Activated naive CD4-positive, alpha-beta T cell treated with anti-CD3 and anti-CD28 coated beads, Interleukin-2, amount 10 ng/mL, durations not matched to agents 7 days and 5 days (primary cell): ENCODE measurements around the gene FRRS1L.
A peak's percentile ranks its signal among the peaks of the same experiment; 100 is the strongest.

Experiments
- CTCF ChIA-PET: fragments of 350-600 bp; sonication (Branson Sonifier 250); formaldehyde crosslinking; loops from one replicate; lab custom pipeline; 2021; ENCODE audit warnings: antibody characterized with exemption; lab: Charles Lee
- DNase-seq: peaks from one replicate; pipeline ENCODE4 v3.0.0-alpha.2; 2020
- H3K27ac Mint-ChIP-seq: one replicate; pipeline ENCODE4 v1.8.0; 2021; ENCODE audit warnings: mild to moderate bottlenecking, moderate library complexity, mixed read lengths
- H3K27me3 Mint-ChIP-seq: one replicate; pipeline ENCODE4 v1.8.0; 2021; ENCODE audit warnings: mild to moderate bottlenecking, mixed read lengths
- H3K36me3 Mint-ChIP-seq: one replicate; pipeline ENCODE4 v1.8.0; 2021; ENCODE audit warnings: mixed read lengths
- H3K4me1 Mint-ChIP-seq: one replicate; pipeline ENCODE4 v1.8.0; 2021; ENCODE audit warnings: mixed read lengths
- H3K4me3 Mint-ChIP-seq: one replicate; pipeline ENCODE4 v1.8.0; 2021; ENCODE audit warnings: mild to moderate bottlenecking, moderate library complexity, mixed read lengths
- H3K9me3 Mint-ChIP-seq: one replicate; pipeline ENCODE4 v1.8.0; 2021; ENCODE audit warnings: mixed read lengths

The FRRS1L gene

GRCh38 chr9:109098960-109099308 lies 68.1 kb downstream of the FRRS1L start:
- Mint-ChIP-seq H3K4me1 (peaks cover 88% of the 10 kb centered on the region), H3K27me3 (no peaks in the 10 kb centered on the region), H3K36me3 (peaks cover 57% of the 10 kb centered on the region), H3K4me3 (no peak overlapping the region), H3K9me3 (peaks cover 10% of the 10 kb centered on the region), H3K27ac (peak overlapping the region; percentile 74)
- CTCF ChIA-PET: no interaction called here
- DNase-seq: no peak

- Mint-ChIP-seq H3K4me3 (no peak overlapping the region), H3K36me3 (peaks cover 57% of the 10 kb centered on the region), H3K9me3 (peaks cover 9% of the 10 kb centered on the region), H3K27me3 (no peaks in the 10 kb centered on the region), H3K4me1 (peaks cover 91% of the 10 kb centered on the region), H3K27ac (peak overlapping the region; percentile 74)
- CTCF ChIA-PET: no interaction called here
- DNase-seq: no peak
These were observed 68.7 kb downstream of the FRRS1L start for GRCh38 chr9:109098171-109098959.

- no peaks in the 10 kb centered on the region for H3K27me3 Mint-ChIP-seq
- H3K27ac Mint-ChIP-seq: peak overlapping the region; percentile 83
- H3K4me1 Mint-ChIP-seq: peaks cover 87% of the 10 kb centered on the region
- CTCF ChIA-PET: interaction anchor here (1.4 kb wide), 1 partner anchor 11 kb away, joined by 3 read pairs; no protein-coding TSS in a partner anchor
- DNase-seq: no peak
- peaks cover 58% of the 10 kb centered on the region for H3K36me3 Mint-ChIP-seq
- no peaks in the 10 kb centered on the region for H3K9me3 Mint-ChIP-seq
- H3K4me3 Mint-ChIP-seq: peak overlapping the region; percentile 3
These were observed 69.9 kb downstream of the FRRS1L start for GRCh38 chr9:109097146-109097545.

- no peaks in the 10 kb centered on the region for H3K27me3 Mint-ChIP-seq
- H3K4me1 Mint-ChIP-seq: peaks cover 74% of the 10 kb centered on the region
- no peaks in the 10 kb centered on the region for H3K9me3 Mint-ChIP-seq
- CTCF ChIA-PET: no interaction called here
- DNase-seq: no peak
- H3K27ac Mint-ChIP-seq: peak overlapping the region; percentile 1
- H3K4me3 Mint-ChIP-seq: no peak overlapping the region
- peaks cover 68% of the 10 kb centered on the region for H3K36me3 Mint-ChIP-seq
These were observed 71.7 kb downstream of the FRRS1L start for GRCh38 chr9:109095321-109095720.

- H3K9me3 Mint-ChIP-seq: no peaks in the 10 kb centered on the region
- no peaks in the 10 kb centered on the region for H3K27me3 Mint-ChIP-seq
- no peak overlapping the region for H3K4me3 Mint-ChIP-seq
- H3K27ac Mint-ChIP-seq: no peak overlapping the region
- H3K36me3 Mint-ChIP-seq: peaks cover 70% of the 10 kb centered on the region
- CTCF ChIA-PET: no interaction called here
- DNase-seq: no peak
- peaks cover 66% of the 10 kb centered on the region for H3K4me1 Mint-ChIP-seq
These were observed 72.8 kb downstream of the FRRS1L start for GRCh38 chr9:109094268-109094667.

- no peaks in the 10 kb centered on the region for H3K9me3 Mint-ChIP-seq
- CTCF ChIA-PET: no interaction called here
- no peak overlapping the region for H3K4me3 Mint-ChIP-seq
- peak overlapping the region; percentile 34 for H3K27ac Mint-ChIP-seq
- H3K4me1 Mint-ChIP-seq: peaks cover 49% of the 10 kb centered on the region
- DNase-seq: no peak
- H3K27me3 Mint-ChIP-seq: no peaks in the 10 kb centered on the region
- H3K36me3 Mint-ChIP-seq: peaks cover 71% of the 10 kb centered on the region
These were observed 74.5 kb downstream of the FRRS1L start for GRCh38 chr9:109092587-109092986.

GRCh38 chr9:109092051-109092580 lies 74.9 kb downstream of the FRRS1L start:
- no peak overlapping the region for H3K27ac Mint-ChIP-seq
- no peaks in the 10 kb centered on the region for H3K9me3 Mint-ChIP-seq
- no peak for DNase-seq
- H3K4me3 Mint-ChIP-seq: no peak overlapping the region
- H3K4me1 Mint-ChIP-seq: peaks cover 45% of the 10 kb centered on the region
- CTCF ChIA-PET: no interaction called here
- H3K27me3 Mint-ChIP-seq: no peaks in the 10 kb centered on the region
- H3K36me3 Mint-ChIP-seq: peaks cover 71% of the 10 kb centered on the region

GRCh38 chr9:109088221-109088620 lies 78.8 kb downstream of the FRRS1L start:
- Mint-ChIP-seq H3K27ac (no peak overlapping the region), H3K27me3 (no peaks in the 10 kb centered on the region), H3K4me1 (peaks cover 8% of the 10 kb centered on the region), H3K4me3 (no peak overlapping the region), H3K36me3 (peaks cover 60% of the 10 kb centered on the region), H3K9me3 (no peaks in the 10 kb centered on the region)
- CTCF ChIA-PET: interaction anchor here (1.3 kb wide), 1 partner anchor 30 kb away, joined by 3 read pairs; no protein-coding TSS in a partner anchor
- DNase-seq: no peak

- Mint-ChIP-seq H3K27me3 (no peaks in the 10 kb centered on the region), H3K4me3 (no peak overlapping the region), H3K4me1 (peaks cover 3% of the 10 kb centered on the region), H3K36me3 (peaks cover 59% of the 10 kb centered on the region), H3K9me3 (no peaks in the 10 kb centered on the region), H3K27ac (no peak overlapping the region)
- CTCF ChIA-PET: interaction anchor here (0.6 to 1.3 kb wide), 2 partner anchors 31 to 71 kb away, joined by 3 read pairs; no protein-coding TSS in a partner anchor
- no peak for DNase-seq
These were observed 79.3 kb downstream of the FRRS1L start for GRCh38 chr9:109087795-109088194.

GRCh38 chr9:109086221-109086620 lies 80.8 kb downstream of the FRRS1L start:
- H3K9me3 Mint-ChIP-seq: no peaks in the 10 kb centered on the region
- no peak overlapping the region for H3K27ac Mint-ChIP-seq
- no peak overlapping the region for H3K4me3 Mint-ChIP-seq
- H3K4me1 Mint-ChIP-seq: peaks cover 2% of the 10 kb centered on the region
- peaks cover 53% of the 10 kb centered on the region for H3K36me3 Mint-ChIP-seq
- CTCF ChIA-PET: interaction anchor here (1.6 kb wide), 1 partner anchor 11 kb away, joined by 3 read pairs; no protein-coding TSS in a partner anchor
- H3K27me3 Mint-ChIP-seq: no peaks in the 10 kb centered on the region
- no peak for DNase-seq

- CTCF ChIA-PET: interaction anchor here (1.6 kb wide), 1 partner anchor 11 kb away, joined by 3 read pairs; no protein-coding TSS in a partner anchor
- no peaks in the 10 kb centered on the region for H3K27me3 Mint-ChIP-seq
- no peaks in the 10 kb centered on the region for H3K9me3 Mint-ChIP-seq
- no peak for DNase-seq
- H3K4me1 Mint-ChIP-seq: no peaks in the 10 kb centered on the region
- no peak overlapping the region for H3K27ac Mint-ChIP-seq
- H3K36me3 Mint-ChIP-seq: peaks cover 48% of the 10 kb centered on the region
- H3K4me3 Mint-ChIP-seq: no peak overlapping the region
These were observed 81.5 kb downstream of the FRRS1L start for GRCh38 chr9:109085510-109085909.

GRCh38 chr9:109083813-109084405 lies 83.1 kb downstream of the FRRS1L start:
- H3K4me1 Mint-ChIP-seq: no peaks in the 10 kb centered on the region
- DNase-seq: no peak
- no peaks in the 10 kb centered on the region for H3K27me3 Mint-ChIP-seq
- CTCF ChIA-PET: no interaction called here
- no peak overlapping the region for H3K4me3 Mint-ChIP-seq
- H3K9me3 Mint-ChIP-seq: no peaks in the 10 kb centered on the region
- H3K27ac Mint-ChIP-seq: no peak overlapping the region
- H3K36me3 Mint-ChIP-seq: peaks cover 54% of the 10 kb centered on the region

- Mint-ChIP-seq H3K4me1 (no peaks in the 10 kb centered on the region), H3K27me3 (no peaks in the 10 kb centered on the region), H3K9me3 (no peaks in the 10 kb centered on the region), H3K27ac (no peak overlapping the region), H3K36me3 (peaks cover 57% of the 10 kb centered on the region), H3K4me3 (no peak overlapping the region)
- CTCF ChIA-PET: no interaction called here
- DNase-seq: no peak
These were observed 83.9 kb downstream of the FRRS1L start for GRCh38 chr9:109083141-109083540.

GRCh38 chr9:109082091-109082620 lies 84.9 kb downstream of the FRRS1L start:
- no peaks in the 10 kb centered on the region for H3K4me1 Mint-ChIP-seq
- peaks cover 53% of the 10 kb centered on the region for H3K36me3 Mint-ChIP-seq
- no peaks in the 10 kb centered on the region for H3K9me3 Mint-ChIP-seq
- no peak overlapping the region for H3K4me3 Mint-ChIP-seq
- no peaks in the 10 kb centered on the region for H3K27me3 Mint-ChIP-seq
- H3K27ac Mint-ChIP-seq: no peak overlapping the region
- CTCF ChIA-PET: no interaction called here
- no peak for DNase-seq
